Pancreas (tissue), 10 donors: ENCODE measurements around the gene MRPL9. TPM values are rescaled to one million over a fixed set of nuclear protein-coding genes. Genes with fewer than 3 reads are reported as not detected.

Experiments
- ATAC-seq, 4 donors: fragments of 200-7000 bp; cut with Tn5 transposase; one replicate each; pipeline versions ENCODE4 v1.8.0 to v1.9.1; 2020; ENCODE audit warnings: mild to moderate bottlenecking in 4 of 4, moderate library complexity in 4 of 4
- DNase-seq, 6 donors: peaks; one replicate each; pipeline ENCODE4 v3.0.0-alpha.2; 2020
- FAIRE-seq: peaks from 2 replicates; lab custom pipeline; 2012; peaks lifted over from hg19 to GRCh38; lab: Jason Lieb, UNC
- H3K27ac ChIP-seq, 4 donors: fragments of 200-600 bp; sonication (generic); 1 replicate in 3 of 4; 2 replicates in 1 of 4; pipeline versions ENCODE4 v1.5.0 to v1.8.0; 2020
- H3K27me3 ChIP-seq, 4 donors: fragments of 200-600 bp; one replicate each; pipeline ENCODE4 v1.8.0; 2021
- H3K36me3 ChIP-seq, 3 donors: fragments of 200-600 bp; sonication (generic) in 1 of 3; one replicate each; pipeline versions ENCODE4 v1.5.0 to v1.8.0; 2020 to 2021
- H3K4me1 ChIP-seq, 3 donors: fragments of 200-600 bp; one replicate each; pipeline ENCODE4 v1.8.0; 2021
- H3K4me3 ChIP-seq, 4 donors: fragments of 200-600 bp; sonication (generic) in 2 of 4; one replicate each; pipeline versions ENCODE4 v1.5.0 to v1.8.0; 2020 to 2021
- H3K9me3 ChIP-seq, 4 donors: fragments of 200-600 bp; one replicate each; pipeline ENCODE4 v1.8.0; 2021
- CTCF ChIP-seq, 4 donors: fragments of 200-600 bp; sonication (generic) in 3 of 4; IDR thresholded peaks; one replicate each; pipeline versions ENCODE4 v1.5.0 to v1.8.0; 2021; ENCODE audit warnings: antibody characterized with exemption in 4 of 4
- WGBS, 2 donors: extraction: QIAGEN DNeasy Blood & Tissue Kit; methylation state at CpG; one replicate each; pipeline ENCODE4 v1.1.7; 2013; 5-methylcytosine and 5-hydroxymethylcytosine counted together
- intact Hi-C, 3 donors: fragments of 100-400 bp; cut with DNase I; formaldehyde crosslinking; loops; one replicate each; pipeline versions ENCODE4 v1.11.1 to v1.14.2; 2022
- polyA plus RNA-seq, 2 donors: library from polyadenylated mRNA; stranded (reverse); fragments of 200-250 nt; gene quantifications; one replicate each; pipeline ENCODE4 v1.2.3, GENCODE V29; 2013
- total RNA-seq, 6 donors: library from RNA; stranded (reverse); fragmentation: NEBNext Ultra II Directional in 4 of 6; extraction: Animal tissue kit (Norgen Biotek cat#: 25700) in 4 of 6; gene quantifications; one replicate each; pipeline versions ENCODE4 v1.2.1 to v1.2.4, GENCODE V29; 2021 to 2023
- donor health status: healthy with polysubstance abuse.
- donor health status: DM: no; HTN: no; CAD: no; lungs with moderate emphysema.
- donor health status: DM: no; HTN: no; CAD: no.
- donor health status: control.
- donor health status: control.
- donor health status: Bipolar disorder and iron deficiency.
- donor health status: DM: yes; HTN: yes; CAD: no.
- donor health status: DM: no; HTN: no; CAD: no.
- donor health status: DM: no; HTN: no; CAD: no.
- donor health status: DM: yes; HTN: yes; CAD: no.

Gene MRPL9
- total and polyA plus RNA-seq, 8 donors: 21.8 to 61.9 (median 26.5) TPM

- Histone ChIP-seq H3K36me3 (no peaks in the 10 kb centered on the region), H3K27ac (no peak overlapping the region), H3K27me3 (no peaks in the 10 kb centered on the region), H3K9me3 (no peaks in the 10 kb centered on the region), H3K4me1 (no peaks in the 10 kb centered on the region), H3K4me3 (no peak overlapping the region)
- no peak for DNase-seq
- intact Hi-C loops: no loop called here
- TF ChIP-seq CTCF (IDR thresholded peaks at IDR 0.05): no peak
- ATAC-seq: no peak
- FAIRE-seq: no peak
- WGBS, 2 donors: 66 to 76% methylated on average over 8 of the region's 8 CpGs
These were observed 37.5 kb upstream of the MRPL9 start for GRCh38 chr1:151800830-151801229.

GRCh38 chr1:151799179-151800022 is 36.1 kb upstream of the MRPL9 start:
- no peaks in the 10 kb centered on the region for H3K27me3 ChIP-seq
- H3K4me1 ChIP-seq: no peaks in the 10 kb centered on the region
- no peaks in the 10 kb centered on the region for H3K36me3 ChIP-seq
- ATAC-seq (no peak), DNase-seq (no peak), FAIRE-seq (no peak)
- intact Hi-C loops: no loop called here
- WGBS, 2 donors: 63 to 64% methylated on average over 9 of the region's 9 CpGs
- no peak overlapping the region for H3K27ac ChIP-seq
- H3K4me3 ChIP-seq: no peak overlapping the region
- TF ChIP-seq CTCF (IDR thresholded peaks at IDR 0.05): no peak
- H3K9me3 ChIP-seq: no peaks in the 10 kb centered on the region

- H3K4me3 ChIP-seq: no peak overlapping the region
- 88% methylated on average over 5 of the region's 5 CpGs for WGBS, 2 donors
- intact Hi-C loops: no loop called here
- H3K27ac ChIP-seq: no peak overlapping the region
- DNase-seq: no peak
- no peak for TF ChIP-seq CTCF (IDR thresholded peaks at IDR 0.05)
- no peak for ATAC-seq
- no peaks in the 10 kb centered on the region for H3K27me3 ChIP-seq
- H3K36me3 ChIP-seq: no peaks in the 10 kb centered on the region
- no peak for FAIRE-seq
- no peaks in the 10 kb centered on the region for H3K9me3 ChIP-seq
- no peaks in the 10 kb centered on the region for H3K4me1 ChIP-seq
These were observed 35.3 kb upstream of the MRPL9 start for GRCh38 chr1:151798571-151798970.

GRCh38 chr1:151790940-151791651 is 27.8 kb upstream of the MRPL9 start:
- Histone ChIP-seq H3K4me1 (peaks cover 0 to 11% (median 0%) of the 10 kb centered on the region in 3 donors), H3K27ac (peak overlapping the region; percentile 30 to 62 (median 50)), H3K27me3 (no peaks in the 10 kb centered on the region), H3K9me3 (no peaks in the 10 kb centered on the region), H3K36me3 (no peaks in the 10 kb centered on the region), H3K4me3 (peak overlapping the region; percentile 47 to 69 (median 55))
- intact Hi-C loops: no loop called here
- FAIRE-seq (no peak), DNase-seq (peak in 1 of 6 donors; percentile 64), ATAC-seq (peak; percentile 11 to 48 (median 28))
- TF ChIP-seq CTCF (IDR thresholded peaks at IDR 0.05): no peak
- 1% methylated on average over 52 of the region's 52 CpGs for WGBS, 2 donors
